A549 (cell line): ENCODE measurements around the gene VAT1L. TPM values are rescaled to one million over a fixed set of nuclear protein-coding genes. Genes with fewer than 3 reads are reported as not detected.

Source experiments
- ATAC-seq, 2 experiments: fragments of 200-7000 bp in 1 of 2; fragments of >200 bp in 1 of 2; cut with Nextera tagmentation in 1 of 2; cut with Tn5 transposase in 1 of 2; 3 replicates each; pipeline versions ENCODE4 v1.8.0 to v1.9.1; 2018 to 2020; ENCODE audit warnings: mild to moderate bottlenecking in 1 of 2, moderate library complexity in 1 of 2
- CTCF ChIA-PET: fragments of 300-600 bp; sonication (Branson Sonifier 250); formaldehyde crosslinking; extraction: SDS; loops from one replicate; lab custom pipeline; 2021; ENCODE audit warnings: antibody characterized with exemption, inconsistent platforms; lab: Yijun Ruan, JAX
- POLR2A ChIA-PET: fragments of 350-600 bp; formaldehyde crosslinking; extraction: SDS; loops from one replicate; lab custom pipeline; 2021; ENCODE audit warnings: antibody characterized with exemption, inconsistent platforms; lab: Yijun Ruan, JAX
- DNase-seq, 2 experiments: peaks; one replicate each; pipeline versions ENCODE4 v3.0.0 to v3.0.0-alpha.2; 2011 to 2016; ENCODE audit warnings: low read depth in 1 of 2, low spot score in 1 of 2
- FAIRE-seq: peaks from 2 replicates; lab custom pipeline; 2011; peaks lifted over from hg19 to GRCh38; lab: Jason Lieb, UNC
- H3K27ac ChIP-seq, 2 experiments: fragments of >200 bp; sonication (Bioruptor Twin); formaldehyde crosslinking; 3 replicates each; pipeline ENCODE4 v1.5.1; 2016 to 2017
- H3K4me1 ChIP-seq: fragments of >200 bp; sonication (Bioruptor Twin); formaldehyde crosslinking; 3 replicates; pipeline ENCODE4 v1.6.1; 2016
- H3K4me2 ChIP-seq: fragments of >200 bp; sonication (Bioruptor Twin); formaldehyde crosslinking; 3 replicates; pipeline ENCODE4 v1.6.1; 2016
- H3K4me3 ChIP-seq: fragments of >200 bp; sonication (Bioruptor Twin); formaldehyde crosslinking; 3 replicates; pipeline ENCODE4 v1.5.1; 2016
- H3K9me3 ChIP-seq: fragments of >200 bp; sonication (Bioruptor Twin); formaldehyde crosslinking; 3 replicates; pipeline ENCODE4 v1.6.1; 2016
- BHLHE40 ChIP-seq: IDR thresholded peaks from 2 replicates; pipeline ENCODE4 v1.6.1; 2012; ENCODE audit warnings: low read depth, low read length, inconsistent platforms
- CBX2 ChIP-seq: fragments of 200-600 bp; sonication (generic); IDR thresholded peaks from 2 replicates; pipeline ENCODE4 v1.6.1; 2016; ENCODE audit warnings: low read depth, mild to moderate bottlenecking, borderline replicate concordance
- CBX8 ChIP-seq: fragments of 200-600 bp; sonication (generic); IDR thresholded peaks from 2 replicates; pipeline ENCODE4 v1.6.1; 2016
- CEBPB ChIP-seq, 2 experiments: fragments of >200 bp in 1 of 2; sonication (Bioruptor Twin) in 1 of 2; formaldehyde crosslinking in 1 of 2; IDR thresholded peaks; 2 replicates each; pipeline ENCODE4 v1.6.1; 2012 to 2016
- ELK1 ChIP-seq: fragments of 150-350 bp; IDR thresholded peaks from 2 replicates; pipeline ENCODE4 v1.6.1; 2014; ENCODE audit warnings: low read depth, mild to moderate bottlenecking, low read length
- ESRRA ChIP-seq: fragments of 150-350 bp; IDR thresholded peaks from 2 replicates; pipeline ENCODE4 v1.6.1; 2014; ENCODE audit warnings: mild to moderate bottlenecking, low read length, borderline replicate concordance
- FOSB ChIP-seq: fragments of 250-450 bp; sonication (Bioruptor Pico); IDR thresholded peaks from 2 replicates; pipeline ENCODE4 v1.5.0; 2020; ENCODE audit warnings: mild to moderate bottlenecking, moderate library complexity
- FOXS1 ChIP-seq: fragments of 250-450 bp; sonication (Bioruptor Pico); IDR thresholded peaks from 2 replicates; pipeline ENCODE4 v1.5.0; 2020; ENCODE audit warnings: mild to moderate bottlenecking, moderate library complexity
- HOXB13 ChIP-seq: fragments of 250-450 bp; sonication (Bioruptor Pico); IDR thresholded peaks from 2 replicates; pipeline ENCODE4 v1.5.0; 2020; ENCODE audit warnings: low read depth, mild to moderate bottlenecking, moderate library complexity
- JUNB ChIP-seq: fragments of >200 bp; sonication (Bioruptor Twin); formaldehyde crosslinking; IDR thresholded peaks from 2 replicates; pipeline ENCODE4 v1.6.1; 2016
- KDM1A ChIP-seq: fragments of 200-600 bp; sonication (generic); IDR thresholded peaks from 2 replicates; pipeline ENCODE4 v1.6.1; 2016; ENCODE audit warnings: low read depth, mild to moderate bottlenecking
- MAFK ChIP-seq: fragments of 450-650 bp; IDR thresholded peaks from 2 replicates; pipeline ENCODE4 v1.6.1; 2014; ENCODE audit not compliant: partially characterized antibody
- NFE2L2 ChIP-seq: fragments of 150-350 bp; conservative IDR thresholded peaks from 2 replicates; pipeline ENCODE4 v1.6.1; 2014; ENCODE audit warnings: low read length
- NPAS2 ChIP-seq: fragments of 250-450 bp; sonication (Bioruptor Pico); IDR thresholded peaks from 2 replicates; pipeline ENCODE4 v1.8.0; 2022; ENCODE audit warnings: mild to moderate bottlenecking, moderate library complexity, borderline replicate concordance
- NR3C1 ChIP-seq: fragments of >200 bp; sonication (Bioruptor Twin); formaldehyde crosslinking; IDR thresholded peaks from 3 replicates; pipeline ENCODE4 v1.6.1; 2017
- PBX3 ChIP-seq: IDR thresholded peaks from 2 replicates; pipeline ENCODE4 v1.6.1; 2012
- RAD21 ChIP-seq, 2 experiments: fragments of >200 bp in 1 of 2; sonication (Bioruptor Twin) in 1 of 2; formaldehyde crosslinking in 1 of 2; IDR thresholded peaks in 1 of 2; conservative IDR thresholded peaks in 1 of 2; 2 replicates in 1 of 2; 3 replicates in 1 of 2; pipeline ENCODE4 v1.6.1; 2012 to 2018; ENCODE audit warnings: inconsistent platforms in 1 of 2
- RARB ChIP-seq: fragments of 250-450 bp; sonication (Bioruptor Pico); IDR thresholded peaks from 2 replicates; pipeline ENCODE4 v1.8.0; 2021; ENCODE audit warnings: mild to moderate bottlenecking, moderate library complexity
- RCOR1 ChIP-seq: fragments of 150-350 bp; IDR thresholded peaks from 2 replicates; pipeline ENCODE4 v1.6.1; 2014; ENCODE audit warnings: antibody characterized with exemption, low read length, low read depth
- RNF2 ChIP-seq: fragments of 200-600 bp; sonication (generic); IDR thresholded peaks from 2 replicates; pipeline ENCODE4 v1.6.1; 2016; ENCODE audit warnings: low read depth, mild to moderate bottlenecking, antibody characterized with exemption, moderate library complexity, borderline replicate concordance
- SMC3 ChIP-seq: fragments of >200 bp; sonication (Bioruptor Twin); formaldehyde crosslinking; IDR thresholded peaks from 3 replicates; pipeline ENCODE4 v1.6.1; 2018; ENCODE audit warnings: inconsistent platforms
- USF2 ChIP-seq: fragments of 450-650 bp; IDR thresholded peaks from 2 replicates; pipeline ENCODE4 v1.6.1; 2014; ENCODE audit warnings: antibody characterized with exemption
- ZNF302 ChIP-seq: fragments of 250-450 bp; sonication (Bioruptor Pico); IDR thresholded peaks from 2 replicates; pipeline ENCODE4 v1.9.0; 2021; ENCODE audit warnings: inconsistent platforms, mild to moderate bottlenecking, moderate library complexity
- ZSCAN20 ChIP-seq: fragments of 250-450 bp; sonication (Bioruptor Pico); IDR thresholded peaks from 2 replicates; pipeline ENCODE4 v1.8.0; 2022; ENCODE audit warnings: mild to moderate bottlenecking, moderate library complexity
- WGBS: methylation state at CpG from one replicate; pipeline ENCODE4 v1.1.6; 2017; ENCODE audit errors: missing lambda C conversion rate; 5-methylcytosine and 5-hydroxymethylcytosine counted together
- polyA plus RNA-seq, 4 experiments: library from polyadenylated mRNA; depleted of rRNA in 3 of 4; stranded (reverse); fragments of >200 nt; fragmentation: RNase III in 1 of 4; extraction: RNeasy Plus Mini Kit Qiagen cat#74134 plus additional on column Dnase treatment in 1 of 4; gene quantifications; 2 replicates in 3 of 4; 3 replicates in 1 of 4; pipeline ENCODE4 v1.2.3, GENCODE V29; 2011 to 2017
- TF ChIP-seq, protein P1 (sequence below): fragments of >200 bp; sonication (Bioruptor Twin); formaldehyde crosslinking; IDR thresholded peaks from 3 replicates; pipeline ENCODE4 v1.6.1; 2016
- TF ChIP-seq, protein P2 (sequence below): IDR thresholded peaks from 2 replicates; pipeline ENCODE4 v1.6.1; 2012
- TF ChIP-seq, protein P3 (sequence below): fragments of 200-600 bp; sonication (generic); IDR thresholded peaks from 2 replicates; pipeline ENCODE4 v1.6.1; 2016; ENCODE audit warnings: antibody characterized with exemption, mild to moderate bottlenecking, moderate library complexity

Gene VAT1L
- polyA plus RNA-seq, 2 of the 4 experiments (the other 2 are of a cell fraction), result not detected

DNA sequence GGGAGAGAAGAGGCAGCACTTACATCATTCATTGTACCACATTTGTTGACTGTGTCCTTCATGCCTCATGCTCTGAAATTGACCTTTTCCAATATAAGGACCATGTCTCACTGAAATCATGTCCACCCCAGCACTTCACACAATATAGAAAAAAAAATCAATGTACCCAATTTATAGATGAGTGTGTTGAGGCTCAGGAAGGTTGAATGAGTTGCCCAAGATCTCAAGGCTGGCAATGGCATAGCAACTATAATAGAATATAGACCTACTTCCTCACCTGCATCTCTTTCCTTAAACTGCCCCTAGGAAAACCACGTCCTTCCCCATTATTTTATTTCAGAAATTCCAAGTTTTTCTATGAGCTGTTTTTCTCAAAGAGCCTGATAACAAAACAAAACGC lies 912 bp upstream of the VAT1L start:
- FAIRE-seq (no peak), ATAC-seq (no peak), DNase-seq (no peak)
- no peak for TF ChIP-seq CEBPB (IDR thresholded peaks at IDR 0.05)
- TF ChIP-seq RNF2, result no peak
- no peak for TF ChIP-seq PBX3
- no peak for TF ChIP-seq FOSB (CRISPR knock-in tag)
- TF ChIP-seq, protein P1, sequence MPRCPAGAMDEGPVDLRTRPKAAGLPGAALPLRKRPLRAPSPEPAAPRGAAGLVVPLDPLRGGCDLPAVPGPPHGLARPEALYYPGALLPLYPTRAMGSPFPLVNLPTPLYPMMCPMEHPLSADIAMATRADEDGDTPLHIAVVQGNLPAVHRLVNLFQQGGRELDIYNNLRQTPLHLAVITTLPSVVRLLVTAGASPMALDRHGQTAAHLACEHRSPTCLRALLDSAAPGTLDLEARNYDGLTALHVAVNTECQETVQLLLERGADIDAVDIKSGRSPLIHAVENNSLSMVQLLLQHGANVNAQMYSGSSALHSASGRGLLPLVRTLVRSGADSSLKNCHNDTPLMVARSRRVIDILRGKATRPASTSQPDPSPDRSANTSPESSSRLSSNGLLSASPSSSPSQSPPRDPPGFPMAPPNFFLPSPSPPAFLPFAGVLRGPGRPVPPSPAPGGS, result no peak
- TF ChIP-seq USF2, result no peak
- TF ChIP-seq MAFK, result no peak
- no peak for TF ChIP-seq ELK1
- TF ChIP-seq NR3C1, result no peak
- TF ChIP-seq BHLHE40, result no peak
- TF ChIP-seq FOXS1 (CRISPR knock-in tag), result no peak
- TF ChIP-seq, protein P2, sequence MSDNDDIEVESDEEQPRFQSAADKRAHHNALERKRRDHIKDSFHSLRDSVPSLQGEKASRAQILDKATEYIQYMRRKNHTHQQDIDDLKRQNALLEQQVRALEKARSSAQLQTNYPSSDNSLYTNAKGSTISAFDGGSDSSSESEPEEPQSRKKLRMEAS, result no peak
- no peak for TF ChIP-seq NFE2L2
- Histone ChIP-seq H3K4me3 (no peak overlapping the region), H3K9me3 (no peaks in the 10 kb centered on the region), H3K27ac (no peak overlapping the region), H3K4me2 (no peak overlapping the region), H3K4me1 (peaks cover 4% of the 10 kb centered on the region; the same call in 1 of the 3 replicates)
- WGBS, result 17% methylated on average over 2 of the region's 2 CpGs
- ChIA-PET CTCF (no interaction called here), POLR2A (no interaction called here)

DNA sequence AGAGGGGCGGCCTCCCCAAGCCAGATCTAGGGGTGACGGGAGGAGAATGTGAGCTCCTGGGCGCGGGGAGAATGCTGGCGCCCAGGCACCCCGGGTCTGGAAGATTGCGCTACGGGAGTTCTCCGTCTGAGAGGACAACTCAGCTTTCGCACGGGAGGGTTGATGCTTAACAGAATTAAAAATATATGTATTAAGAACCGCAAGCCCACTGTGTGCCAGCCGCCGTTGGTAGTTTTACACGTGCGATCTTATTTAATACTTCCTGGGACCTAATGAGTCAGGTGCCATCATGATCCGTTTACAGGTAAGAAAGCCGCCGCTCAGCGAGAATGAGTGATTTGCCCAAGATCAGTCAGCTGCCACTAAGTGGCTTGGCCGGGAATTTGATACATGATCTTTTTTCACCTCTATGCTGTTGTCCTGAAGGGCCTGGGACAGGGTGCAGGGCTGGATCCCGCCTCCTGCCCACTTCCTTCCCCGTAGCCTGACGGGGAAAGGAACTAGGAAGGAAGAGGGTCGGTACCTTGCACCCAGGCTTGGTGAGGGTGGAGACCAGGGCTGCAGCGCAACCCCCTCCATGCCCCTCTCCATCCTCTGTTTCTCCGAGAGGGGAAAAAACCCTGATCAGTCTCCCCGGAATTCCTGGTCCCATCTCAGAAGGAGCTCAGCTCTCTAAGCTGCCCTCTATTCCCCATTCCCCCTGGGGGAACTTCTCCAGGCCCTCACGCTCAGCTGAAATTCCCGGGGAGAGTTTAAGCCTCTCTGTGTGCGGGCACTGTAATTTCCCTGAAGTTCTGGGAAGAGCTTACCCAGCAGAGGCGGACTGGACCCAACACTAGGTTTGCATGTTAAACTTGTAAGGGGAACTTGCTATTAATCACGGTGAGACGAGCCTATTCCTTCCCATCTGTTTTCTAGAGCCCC lies 983 bp downstream of the VAT1L start:
- FAIRE-seq, result no peak
- H3K4me2 ChIP-seq, result peak overlapping the region; percentile 95
- POLR2A ChIA-PET, result interaction anchor here (1.5 kb wide), 1 partner anchor 9 kb away, joined by 3 read pairs; no protein-coding TSS in a partner anchor
- no peak for DNase-seq
- WGBS, result 21% methylated on average over 33 of the region's 34 CpGs
- no peak overlapping the region for H3K27ac ChIP-seq
- H3K9me3 ChIP-seq, result no peaks in the 10 kb centered on the region
- no peak; a peak in 1 of 6 replicates for ATAC-seq
- H3K4me3 ChIP-seq, result peak overlapping the region; percentile 45
- CTCF ChIA-PET, result interaction anchor here (0.6 to 1.3 kb wide), 4 partner anchors 11 to 182 kb away, joined by 3 read pairs; no protein-coding TSS in a partner anchor
- H3K4me1 ChIP-seq, result peaks cover 4% of the 10 kb centered on the region; the same call in 1 of the 3 replicates
- TF ChIP-seq NFE2L2 (no peak), RCOR1 (no peak), SMC3 (no peak), KDM1A (no peak), CBX8 (no peak), HOXB13 (no peak), ZNF302 (CRISPR knock-in tag) (no peak), USF2 (no peak), CBX2 (no peak), RARB (CRISPR knock-in tag) (no peak), ESRRA (no peak), ZSCAN20 (CRISPR knock-in tag) (no peak), NPAS2 (CRISPR knock-in tag) (no peak), RAD21 (conservative IDR thresholded peaks at IDR 0.05 in 1 of 2, IDR thresholded peaks at IDR 0.05 in 1 of 2) (no peak), JUNB (no peak)
- TF ChIP-seq, protein P3, sequence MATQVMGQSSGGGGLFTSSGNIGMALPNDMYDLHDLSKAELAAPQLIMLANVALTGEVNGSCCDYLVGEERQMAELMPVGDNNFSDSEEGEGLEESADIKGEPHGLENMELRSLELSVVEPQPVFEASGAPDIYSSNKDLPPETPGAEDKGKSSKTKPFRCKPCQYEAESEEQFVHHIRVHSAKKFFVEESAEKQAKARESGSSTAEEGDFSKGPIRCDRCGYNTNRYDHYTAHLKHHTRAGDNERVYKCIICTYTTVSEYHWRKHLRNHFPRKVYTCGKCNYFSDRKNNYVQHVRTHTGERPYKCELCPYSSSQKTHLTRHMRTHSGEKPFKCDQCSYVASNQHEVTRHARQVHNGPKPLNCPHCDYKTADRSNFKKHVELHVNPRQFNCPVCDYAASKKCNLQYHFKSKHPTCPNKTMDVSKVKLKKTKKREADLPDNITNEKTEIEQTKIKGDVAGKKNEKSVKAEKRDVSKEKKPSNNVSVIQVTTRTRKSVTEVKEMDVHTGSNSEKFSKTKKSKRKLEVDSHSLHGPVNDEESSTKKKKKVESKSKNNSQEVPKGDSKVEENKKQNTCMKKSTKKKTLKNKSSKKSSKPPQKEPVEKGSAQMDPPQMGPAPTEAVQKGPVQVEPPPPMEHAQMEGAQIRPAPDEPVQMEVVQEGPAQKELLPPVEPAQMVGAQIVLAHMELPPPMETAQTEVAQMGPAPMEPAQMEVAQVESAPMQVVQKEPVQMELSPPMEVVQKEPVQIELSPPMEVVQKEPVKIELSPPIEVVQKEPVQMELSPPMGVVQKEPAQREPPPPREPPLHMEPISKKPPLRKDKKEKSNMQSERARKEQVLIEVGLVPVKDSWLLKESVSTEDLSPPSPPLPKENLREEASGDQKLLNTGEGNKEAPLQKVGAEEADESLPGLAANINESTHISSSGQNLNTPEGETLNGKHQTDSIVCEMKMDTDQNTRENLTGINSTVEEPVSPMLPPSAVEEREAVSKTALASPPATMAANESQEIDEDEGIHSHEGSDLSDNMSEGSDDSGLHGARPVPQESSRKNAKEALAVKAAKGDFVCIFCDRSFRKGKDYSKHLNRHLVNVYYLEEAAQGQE, result no peak
- TF ChIP-seq, protein P2, result no peak
